AG04450 (cell line): ENCODE results near the gene FNDC5. TPM values are rescaled to one million over a fixed set of nuclear protein-coding genes. Genes with fewer than 3 reads are reported as not detected.

ENCODE experiments used
- CTCF ChIA-PET: fragments of 300-600, 350-600 bp; formaldehyde crosslinking; extraction: SDS; loops from one replicate; lab custom pipeline; 2022; ENCODE audit warnings: antibody characterized with exemption, inconsistent platforms; lab: Charles Lee
- POLR2A ChIA-PET: fragments of 350-600 bp; formaldehyde crosslinking; extraction: SDS; loops from one replicate; lab custom pipeline; 2021; ENCODE audit warnings: antibody characterized with exemption, inconsistent platforms; lab: Yijun Ruan, JAX
- DNase-seq: peaks from one replicate; pipeline ENCODE4 v3.0.0-alpha.2; 2011; ENCODE audit warnings: low read depth, low spot score
- H3K27ac ChIP-seq: one replicate; pipeline ENCODE4 v1.5.1; 2012; ENCODE audit warnings: low read depth, low read length, control low read depth
- H3K27me3 ChIP-seq: one replicate; pipeline ENCODE4 v1.6.0; 2012; ENCODE audit warnings: low read length; ENCODE audit not compliant: control insufficient read depth, insufficient read depth
- H3K4me3 ChIP-seq: 2 replicates; pipeline ENCODE4 v1.5.1; 2011; ENCODE audit warnings: mild to moderate bottlenecking, low read depth, low read length, control low read depth
- H3K9me3 ChIP-seq: 2 replicates; pipeline ENCODE4 v1.5.1; 2012; ENCODE audit warnings: low read length; ENCODE audit not compliant: control insufficient read depth, insufficient read depth
- polyA plus RNA-seq: library from polyadenylated mRNA; depleted of rRNA; stranded (reverse); fragments of >200 nt; gene quantifications from 2 replicates; pipeline ENCODE4 v1.2.3, GENCODE V29; 2011
- TF ChIP-seq, protein P1 (sequence below): IDR thresholded peaks from 2 replicates; pipeline ENCODE4 v1.5.1; 2011; ENCODE audit warnings: low read depth, low read length, control low read depth, inconsistent platforms

FNDC5 gene
- polyA plus RNA-seq, 1 experiment: 1.5 TPM

GRCh38 chr1:32888677-32889420 is 18.1 kb upstream of the FNDC5 start:
- ChIA-PET POLR2A (no interaction called here), CTCF (interaction anchor here (1.3 kb wide), 1 partner anchor 16 kb away, joined by 3 read pairs; no protein-coding TSS in a partner anchor)
- peaks cover 65% of the 10 kb centered on the region for H3K27me3 ChIP-seq
- peaks cover 3% of the 10 kb centered on the region for H3K9me3 ChIP-seq
- no peak overlapping the region for H3K27ac ChIP-seq
- TF ChIP-seq, protein P1, sequence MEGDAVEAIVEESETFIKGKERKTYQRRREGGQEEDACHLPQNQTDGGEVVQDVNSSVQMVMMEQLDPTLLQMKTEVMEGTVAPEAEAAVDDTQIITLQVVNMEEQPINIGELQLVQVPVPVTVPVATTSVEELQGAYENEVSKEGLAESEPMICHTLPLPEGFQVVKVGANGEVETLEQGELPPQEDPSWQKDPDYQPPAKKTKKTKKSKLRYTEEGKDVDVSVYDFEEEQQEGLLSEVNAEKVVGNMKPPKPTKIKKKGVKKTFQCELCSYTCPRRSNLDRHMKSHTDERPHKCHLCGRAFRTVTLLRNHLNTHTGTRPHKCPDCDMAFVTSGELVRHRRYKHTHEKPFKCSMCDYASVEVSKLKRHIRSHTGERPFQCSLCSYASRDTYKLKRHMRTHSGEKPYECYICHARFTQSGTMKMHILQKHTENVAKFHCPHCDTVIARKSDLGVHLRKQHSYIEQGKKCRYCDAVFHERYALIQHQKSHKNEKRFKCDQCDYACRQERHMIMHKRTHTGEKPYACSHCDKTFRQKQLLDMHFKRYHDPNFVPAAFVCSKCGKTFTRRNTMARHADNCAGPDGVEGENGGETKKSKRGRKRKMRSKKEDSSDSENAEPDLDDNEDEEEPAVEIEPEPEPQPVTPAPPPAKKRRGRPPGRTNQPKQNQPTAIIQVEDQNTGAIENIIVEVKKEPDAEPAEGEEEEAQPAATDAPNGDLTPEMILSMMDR: no peak
- no peak for DNase-seq
- no peak overlapping the region for H3K4me3 ChIP-seq

GRCh38 chr1:32888134-32888533 is 17.4 kb upstream of the FNDC5 start:
- POLR2A ChIA-PET: no interaction called here
- Histone ChIP-seq H3K4me3 (no peak overlapping the region), H3K27ac (no peak overlapping the region), H3K27me3 (peaks cover 70% of the 10 kb centered on the region), H3K9me3 (peaks cover 3% of the 10 kb centered on the region)
- no peak for DNase-seq
- CTCF ChIA-PET: interaction anchor here (1.3 kb wide), 1 partner anchor 15 kb away, joined by 3 read pairs; no protein-coding TSS in a partner anchor
- TF ChIP-seq, protein P1: no peak

DNA sequence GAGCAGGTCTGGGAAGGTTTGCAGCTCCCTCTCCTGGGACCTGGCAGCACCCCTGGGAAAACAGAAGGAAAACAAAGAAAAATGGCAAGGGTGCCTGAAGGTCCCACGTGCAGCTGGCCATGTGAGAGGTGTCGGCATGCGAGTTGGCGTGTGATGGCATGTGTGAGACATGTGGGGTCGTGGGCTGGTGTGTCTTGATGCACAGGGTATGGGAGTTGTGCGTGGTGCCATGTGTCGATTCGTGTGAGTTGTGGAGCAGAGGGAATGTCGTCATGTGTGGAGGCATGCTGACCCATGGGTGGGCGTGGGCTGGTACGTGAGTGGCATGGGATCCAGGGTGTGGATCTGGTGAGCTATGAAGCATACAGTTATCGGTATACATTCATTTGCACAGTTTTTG is 16.9 kb upstream of the FNDC5 start:
- Histone ChIP-seq H3K27me3 (peaks cover 68% of the 10 kb centered on the region), H3K9me3 (peaks cover 3% of the 10 kb centered on the region), H3K4me3 (no peak overlapping the region), H3K27ac (no peak overlapping the region)
- DNase-seq: no peak
- ChIA-PET CTCF (interaction anchor here (1.3 to 1.5 kb wide), 3 partner anchors 15 to 198 kb away, joined by 3 to 4 read pairs (median 4); no protein-coding TSS in a partner anchor), POLR2A (no interaction called here)
- TF ChIP-seq, protein P1: no peak

- Histone ChIP-seq H3K4me3 (no peak overlapping the region), H3K9me3 (peaks cover 3% of the 10 kb centered on the region; the same call in 1 of the 2 replicates), H3K27ac (no peak overlapping the region), H3K27me3 (peaks cover 62% of the 10 kb centered on the region)
- DNase-seq: no peak
- ChIA-PET CTCF (interaction anchor here (0.5 to 1.9 kb wide), 14 partner anchors 8 to 211 kb away, joined by 3 to 5 read pairs (median 4); no protein-coding TSS in a partner anchor), POLR2A (no interaction called here)
- TF ChIP-seq, protein P1: no peak
Observed at GRCh38 chr1:32886828-32887414, 16.2 kb upstream of the FNDC5 start.
